Lung (tissue), 12 donors: Measurements from ENCODE around the gene NARF. TPM values are rescaled to one million over a fixed set of nuclear protein-coding genes. Genes with fewer than 3 reads are reported as not detected.

ENCODE experiments used
- ATAC-seq: fragments of 200-7000 bp; cut with Tn5 transposase; one replicate; pipeline ENCODE4 v1.9.1; 2020; ENCODE audit warnings: moderate number of reproducible peaks; ENCODE audit not compliant: insufficient read depth, low FRiP score
- DNase-seq, 3 donors: peaks; one replicate each; pipeline ENCODE4 v3.0.0-alpha.2; 2013 to 2017
- H3K27ac ChIP-seq, 2 donors: one replicate each; pipeline ENCODE4 v1.5.1; 2013; ENCODE audit warnings: mild to moderate bottlenecking in 2 of 2, moderate library complexity in 2 of 2, control low read depth in 1 of 2, inconsistent platforms in 1 of 2, low read depth in 1 of 2, low read length in 1 of 2
- H3K27me3 ChIP-seq, 3 donors: one replicate each; pipeline ENCODE4 v1.5.1; 2013; ENCODE audit warnings: low read length in 2 of 3; ENCODE audit not compliant: control insufficient read depth in 3 of 3, insufficient read depth in 3 of 3
- H3K36me3 ChIP-seq, 4 donors: one replicate each; pipeline ENCODE4 v1.5.1; 2013; ENCODE audit warnings: low read length in 4 of 4, mild to moderate bottlenecking in 1 of 4, moderate library complexity in 1 of 4; ENCODE audit not compliant: control insufficient read depth in 4 of 4, insufficient read depth in 4 of 4
- H3K4me1 ChIP-seq, 5 donors: one replicate each; pipeline ENCODE4 v1.5.1; 2013; ENCODE audit warnings: low read length in 5 of 5, mild to moderate bottlenecking in 2 of 5, moderate library complexity in 1 of 5; ENCODE audit not compliant: control insufficient read depth in 5 of 5, insufficient read depth in 5 of 5
- H3K4me3 ChIP-seq: one replicate; pipeline ENCODE4 v1.5.1; 2013; ENCODE audit warnings: mild to moderate bottlenecking, control low read depth, moderate library complexity
- H3K9ac ChIP-seq, 2 donors: one replicate each; pipeline ENCODE4 v1.5.1; 2013; ENCODE audit warnings: low read length in 2 of 2, control low read depth in 1 of 2; ENCODE audit not compliant: insufficient read depth in 1 of 2
- H3K9me3 ChIP-seq, 4 donors: one replicate each; pipeline ENCODE4 v1.5.1; 2013; ENCODE audit warnings: low read length in 3 of 4, mild to moderate bottlenecking in 1 of 4, moderate library complexity in 1 of 4; ENCODE audit not compliant: control insufficient read depth in 4 of 4, insufficient read depth in 3 of 4
- CTCF ChIP-seq: IDR thresholded peaks from 2 replicates; pipeline ENCODE4 v1.5.1; 2012; ENCODE audit warnings: mild to moderate bottlenecking; ENCODE audit errors: control extremely low read depth, extremely low read depth
- WGBS, 2 donors: extraction: QIAGEN DNeasy Blood & Tissue Kit; methylation state at CpG; one replicate each; pipeline ENCODE4 v1.1.7; 2013; 5-methylcytosine and 5-hydroxymethylcytosine counted together
- polyA plus RNA-seq, 2 donors: library from polyadenylated mRNA; stranded (reverse); fragments of 200-250 nt; gene quantifications; one replicate each; pipeline ENCODE4 v1.2.1, GENCODE V29; 2013
- total RNA-seq, 2 donors: library from RNA; depleted of rRNA in 1 of 2; stranded (reverse); fragments of >200 nt in 1 of 2; gene quantifications; one replicate each; pipeline ENCODE4 v1.2.1, GENCODE V29; 2014 to 2021
- donor health status: control.
- donor health status: control.
- donor health status: Bipolar disorder and iron deficiency.
- donor health status: healthy.
- donor health status: DM: yes; HTN: yes; CAD: no.

Gene NARF
- total and polyA plus RNA-seq, 4 donors: 54.7 to 60.1 (median 58.7) TPM

- WGBS, 2 donors: 85 to 92% methylated on average over 21 of the region's 21 CpGs
- no peak for TF ChIP-seq CTCF
- no peak for DNase-seq
- Histone ChIP-seq H3K27ac (no peak overlapping the region), H3K9me3 (no peaks in the 10 kb centered on the region), H3K36me3 (peaks cover 3 to 32% (median 13%) of the 10 kb centered on the region in 4 donors), H3K4me1 (no peaks in the 10 kb centered on the region), H3K4me3 (no peak overlapping the region), H3K27me3 (no peaks in the 10 kb centered on the region), H3K9ac (no peak overlapping the region)
- no peak for ATAC-seq
Measured at GRCh38 chr17:82489851-82490511, 31.4 kb downstream of the NARF start.

DNA sequence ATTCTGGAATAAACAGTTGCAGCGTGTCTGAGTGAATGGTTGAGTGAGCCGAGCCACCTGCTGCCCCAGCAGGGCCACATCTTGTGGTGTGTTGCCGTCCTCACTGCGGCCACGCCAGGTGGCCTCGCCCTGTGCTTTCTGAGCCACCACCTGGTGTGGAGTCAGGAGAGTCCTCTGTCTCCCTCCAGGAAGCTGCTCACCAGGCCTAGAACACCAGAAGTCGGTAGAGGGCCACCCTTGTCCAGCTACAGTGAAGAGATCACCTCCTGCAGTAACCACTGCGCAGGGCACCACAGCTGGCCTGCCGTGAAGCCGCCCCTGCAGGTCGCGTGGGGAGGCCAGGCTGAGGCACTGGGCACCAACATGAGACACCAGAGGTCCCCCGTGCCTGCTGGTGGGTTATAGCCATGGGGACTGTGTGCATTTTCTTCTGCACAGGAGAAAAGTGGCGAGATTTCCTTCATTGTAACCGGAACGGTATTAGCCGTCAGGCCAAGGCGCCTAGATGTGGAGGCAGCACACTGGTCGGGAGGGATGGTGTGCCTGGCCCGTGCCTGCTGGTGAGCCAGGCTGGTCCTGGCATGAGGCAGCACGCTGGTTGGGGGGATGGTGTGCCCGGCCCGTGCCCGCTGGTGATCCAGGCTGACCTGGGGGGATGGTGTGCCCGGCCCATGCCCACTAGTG, 32.1 kb downstream of the NARF start:
- no peaks in the 10 kb centered on the region for H3K9me3 ChIP-seq
- 85 to 94% methylated on average over 25 of the region's 25 CpGs for WGBS, 2 donors
- H3K27ac ChIP-seq: no peak overlapping the region
- no peak overlapping the region for H3K4me3 ChIP-seq
- peaks cover 0 to 2% (median 0%) of the 10 kb centered on the region in 5 donors for H3K4me1 ChIP-seq
- H3K36me3 ChIP-seq: peaks cover under 1 to 28% (median 12%) of the 10 kb centered on the region in 4 donors
- no peaks in the 10 kb centered on the region for H3K27me3 ChIP-seq
- no peak overlapping the region for H3K9ac ChIP-seq
- TF ChIP-seq CTCF: no peak
- ATAC-seq (no peak), DNase-seq (no peak)

- TF ChIP-seq CTCF: no peak
- no peak overlapping the region for H3K9ac ChIP-seq
- DNase-seq: no peak
- no peaks in the 10 kb centered on the region for H3K9me3 ChIP-seq
- WGBS, 2 donors: 92 to 93% methylated on average over 10 of the region's 10 CpGs
- no peak overlapping the region for H3K27ac ChIP-seq
- H3K4me1 ChIP-seq: peaks cover 0 to 4% (median 0%) of the 10 kb centered on the region in 5 donors
- H3K4me3 ChIP-seq: no peak overlapping the region
- peaks cover 0 to 23% (median 8%) of the 10 kb centered on the region in 4 donors for H3K36me3 ChIP-seq
- no peaks in the 10 kb centered on the region for H3K27me3 ChIP-seq
- ATAC-seq: no peak
Measured at GRCh38 chr17:82491196-82491530, 32.6 kb downstream of the NARF start.
